Naive thymus-derived CD8-positive, alpha-beta T cell (primary cell): ENCODE results near the gene SLC17A2. TPM values are rescaled to one million over a fixed set of nuclear protein-coding genes. Genes with fewer than 3 reads are reported as not detected.

Experiments
- ATAC-seq, 2 donors: fragments of 150-1000 bp; cut with Tn5 transposase in 1 of 2; sonication (Bioruptor Pico), chemical (Tn5 transposase) in 1 of 2; 1 replicate in 1 of 2; 2 replicates in 1 of 2; pipeline ENCODE4 v1.10.0; 2021; ENCODE audit warnings: mild to moderate bottlenecking in 2 of 2, moderate library complexity in 2 of 2
- POLR2A ChIA-PET: fragments of 350-600 bp; sonication (Branson Sonifier 250); formaldehyde crosslinking; loops from one replicate; lab custom pipeline; 2021; ENCODE audit warnings: antibody characterized with exemption; lab: Charles Lee
- DNase-seq, 10 donors: peaks; one replicate each; pipeline versions ENCODE4 v3.0.0 to v3.0.0-alpha.2; 2020 to 2022
- H3K27ac Mint-ChIP-seq, 10 donors: one replicate each; pipeline ENCODE4 v1.8.0; 2020 to 2022; ENCODE audit warnings: mild to moderate bottlenecking in 10 of 10, mixed read lengths in 10 of 10, moderate library complexity in 4 of 10, inconsistent platforms in 1 of 10
- H3K27me3 Mint-ChIP-seq, 5 donors: one replicate each; pipeline ENCODE4 v1.8.0; 2021 to 2022; ENCODE audit warnings: mixed read lengths in 5 of 5
- H3K36me3 Mint-ChIP-seq, 3 donors: one replicate each; pipeline ENCODE4 v1.8.0; 2020 to 2022; ENCODE audit warnings: mixed read lengths in 3 of 3, mild to moderate bottlenecking in 2 of 3, inconsistent platforms in 1 of 3
- H3K4me1 Mint-ChIP-seq, 4 donors: one replicate each; pipeline ENCODE4 v1.8.0; 2021 to 2022; ENCODE audit warnings: mixed read lengths in 4 of 4
- H3K4me3 Mint-ChIP-seq, 10 donors: one replicate each; pipeline ENCODE4 v1.8.0; 2020 to 2022; ENCODE audit warnings: mild to moderate bottlenecking in 10 of 10, mixed read lengths in 10 of 10, moderate library complexity in 6 of 10, inconsistent platforms in 1 of 10
- H3K9me3 Mint-ChIP-seq, 9 donors: one replicate each; pipeline ENCODE4 v1.8.0; 2020 to 2022; ENCODE audit warnings: mixed read lengths in 9 of 9, mild to moderate bottlenecking in 3 of 9, inconsistent platforms in 1 of 9, moderate library complexity in 1 of 9
- polyA plus RNA-seq, 3 donors: library from polyadenylated mRNA; unstranded; fragments of 300-500 nt; fragmentation: Illumina TruSeq; gene quantifications; one replicate each; pipeline ENCODE4 v1.2.3, GENCODE V29; 2021
- total RNA-seq, 8 experiments: library from RNA in 2 of 8; stranded (reverse) in 2 of 8; gene quantifications; one replicate each; pipeline ENCODE4 v1.2.3 and lab custom pipeline; 2021 to 2026

Gene SLC17A2
- total and polyA plus RNA-seq, 5 experiments from 2014 or later: not detected

GRCh38 chr6:25962149-25963127 lies 31.9 kb upstream of the SLC17A2 start, which contains the start of gene TRIM38:
Gene TRIM38 (plus strand): TSS chr6:25962802. CDS start chr6:25966523, 3,721 bp downstream.
- Mint-ChIP-seq H3K36me3 (peaks cover 8 to 33% (median 15%) of the 10 kb centered on the region in 3 donors), H3K27me3 (no peaks in the 10 kb centered on the region)
- POLR2A ChIA-PET: interaction anchor here (1.0 to 2.7 kb wide), 6 partner anchors 30 to 1905 kb away, joined by 4 to 21 read pairs (median 6); a partner anchor contains a TSS

GRCh38 chr6:25961619-25962148 lies 31.2 kb upstream of the SLC17A2 start:
- POLR2A ChIA-PET: interaction anchor here (1.0 to 2.7 kb wide), 6 partner anchors 30 to 1906 kb away, joined by 4 to 21 read pairs (median 6); a partner anchor contains a TSS
- Mint-ChIP-seq H3K4me3 (peak overlapping the region; percentile 90 to 100 (median 98)), H3K9me3 (peaks cover 0 to 9% (median 2%) of the 10 kb centered on the region in 9 donors), H3K27me3 (no peaks in the 10 kb centered on the region), H3K36me3 (peaks cover 2 to 26% (median 8%) of the 10 kb centered on the region in 3 donors), H3K27ac (peak overlapping the region; percentile 98 to 100 (median 99)), H3K4me1 (peaks cover 36 to 82% (median 73%) of the 10 kb centered on the region in 4 donors)
- DNase-seq: peak in 1 of 10 donors; percentile 9
- no peak for ATAC-seq

More at GRCh38 chr6:25962149-25963127, 31.9 kb upstream of the SLC17A2 start, which contains the start of gene TRIM38:
- Mint-ChIP-seq H3K4me3 (peak within 1 kb of the TSS; percentile 90 to 100 (median 98)), H3K4me1 (peaks cover 40 to 90% (median 80%) of the 10 kb centered on the region in 4 donors), H3K9me3 (peaks cover 0 to 9% (median 2%) of the 10 kb centered on the region in 9 donors), H3K27ac (peak within 1 kb of the TSS; percentile 98 to 100 (median 99))
- DNase-seq (peak; percentile 34 to 88 (median 75)), ATAC-seq (peak; percentile 89 to 90)

- peaks cover 0 to 9% (median 2%) of the 10 kb centered on the region in 9 donors for H3K9me3 Mint-ChIP-seq
Observed at GRCh38 chr6:25960734-25961133, 30.2 kb upstream of the SLC17A2 start.

GRCh38 chr6:25959890-25960536 lies 29.5 kb upstream of the SLC17A2 start:
- POLR2A ChIA-PET: interaction anchor here (1.1 kb wide), 2 partner anchors 31 to 60 kb away, joined by 3 to 4 read pairs; a partner anchor contains a TSS
- peaks cover 0 to 9% (median 2%) of the 10 kb centered on the region in 9 donors for H3K9me3 Mint-ChIP-seq

More at GRCh38 chr6:25960734-25961133, 30.2 kb upstream of the SLC17A2 start:
- peak overlapping the region in 8 of 10 donors; percentile 33 to 100 (median 90) for H3K27ac Mint-ChIP-seq
- peaks cover 32 to 73% (median 64%) of the 10 kb centered on the region in 4 donors for H3K4me1 Mint-ChIP-seq
- H3K27me3 Mint-ChIP-seq: no peaks in the 10 kb centered on the region
- peaks cover 0 to 17% (median 2%) of the 10 kb centered on the region in 3 donors for H3K36me3 Mint-ChIP-seq
- ATAC-seq (no peak), DNase-seq (no peak)
- H3K4me3 Mint-ChIP-seq: peak overlapping the region in 2 of 10 donors; percentile 18 to 41
- POLR2A ChIA-PET: interaction anchor here (1.1 kb wide), 1 partner anchor 59 kb away, joined by 3 read pairs; a partner anchor contains a TSS

GRCh38 chr6:25958700-25959162 lies 28.2 kb upstream of the SLC17A2 start:
- no peak for ATAC-seq
- peaks cover 0 to 9% (median 2%) of the 10 kb centered on the region in 9 donors for H3K9me3 Mint-ChIP-seq
- H3K27ac Mint-ChIP-seq: peak overlapping the region in 8 of 10 donors; percentile 17 to 100 (median 75)
- H3K4me3 Mint-ChIP-seq: peak overlapping the region in 9 of 10 donors; percentile 8 to 75 (median 59)
- POLR2A ChIA-PET: interaction anchor here (1.4 kb wide), 1 partner anchor 25 kb away, joined by 3 read pairs; no protein-coding TSS in a partner anchor
- no peak for DNase-seq
- H3K27me3 Mint-ChIP-seq: no peaks in the 10 kb centered on the region
- H3K4me1 Mint-ChIP-seq: peaks cover 26 to 54% (median 49%) of the 10 kb centered on the region in 4 donors
- H3K36me3 Mint-ChIP-seq: peaks cover 0 to 2% (median 0%) of the 10 kb centered on the region in 3 donors

More at GRCh38 chr6:25959890-25960536, 29.5 kb upstream of the SLC17A2 start:
- DNase-seq (no peak), ATAC-seq (no peak)
- no peaks in the 10 kb centered on the region for H3K27me3 Mint-ChIP-seq
- H3K4me3 Mint-ChIP-seq: peak overlapping the region in 4 of 10 donors; percentile 33 to 51 (median 38)
- H3K4me1 Mint-ChIP-seq: peaks cover 32 to 66% (median 61%) of the 10 kb centered on the region in 4 donors
- H3K27ac Mint-ChIP-seq: peak overlapping the region in 9 of 10 donors; percentile 12 to 100 (median 68)
- peaks cover 0 to 11% (median 2%) of the 10 kb centered on the region in 3 donors for H3K36me3 Mint-ChIP-seq

- no peak overlapping the region for H3K4me3 Mint-ChIP-seq
- peaks cover 12 to 33% (median 31%) of the 10 kb centered on the region in 4 donors for H3K4me1 Mint-ChIP-seq
- H3K9me3 Mint-ChIP-seq: peaks cover 0 to 9% (median 2%) of the 10 kb centered on the region in 9 donors
- H3K27ac Mint-ChIP-seq: no peak overlapping the region
- DNase-seq: no peak
- ATAC-seq: no peak
- no peaks in the 10 kb centered on the region for H3K36me3 Mint-ChIP-seq
- H3K27me3 Mint-ChIP-seq: peaks cover 0 to 4% (median 0%) of the 10 kb centered on the region in 5 donors
- POLR2A ChIA-PET: interaction anchor here (0.6 kb wide), 1 partner anchor 31 kb away, joined by 3 read pairs; no protein-coding TSS in a partner anchor
Observed at GRCh38 chr6:25956226-25956625, 25.7 kb upstream of the SLC17A2 start.

- H3K4me1 Mint-ChIP-seq: peaks cover 7 to 18% (median 18%) of the 10 kb centered on the region in 4 donors
- no peak overlapping the region for H3K4me3 Mint-ChIP-seq
- H3K36me3 Mint-ChIP-seq: peaks cover 0 to 5% (median 4%) of the 10 kb centered on the region in 3 donors
- H3K9me3 Mint-ChIP-seq: peaks cover 0 to 9% (median 3%) of the 10 kb centered on the region in 9 donors
- H3K27ac Mint-ChIP-seq: no peak overlapping the region
- DNase-seq (no peak), ATAC-seq (no peak)
- POLR2A ChIA-PET: interaction anchor here (0.7 kb wide), 1 partner anchor 17 kb away, joined by 4 read pairs; no protein-coding TSS in a partner anchor
- peaks cover 0 to 4% (median 0%) of the 10 kb centered on the region in 5 donors for H3K27me3 Mint-ChIP-seq
Observed at GRCh38 chr6:25954756-25955155, 24.3 kb upstream of the SLC17A2 start.

- peaks cover 0 to 5% (median 4%) of the 10 kb centered on the region in 3 donors for H3K36me3 Mint-ChIP-seq
Observed at GRCh38 chr6:25953733-25954132, 23.2 kb upstream of the SLC17A2 start.

GRCh38 chr6:25952535-25952934 lies 22.0 kb upstream of the SLC17A2 start:
- Mint-ChIP-seq H3K36me3 (peaks cover 0 to 5% (median 4%) of the 10 kb centered on the region in 3 donors), H3K9me3 (peaks cover 0 to 10% (median 3%) of the 10 kb centered on the region in 9 donors), H3K4me3 (no peak overlapping the region), H3K27me3 (peaks cover 0 to 4% (median 0%) of the 10 kb centered on the region in 5 donors), H3K27ac (no peak overlapping the region), H3K4me1 (no peaks in the 10 kb centered on the region)
- POLR2A ChIA-PET: no interaction called here
- DNase-seq: no peak
- ATAC-seq: no peak

More at GRCh38 chr6:25953733-25954132, 23.2 kb upstream of the SLC17A2 start:
- Mint-ChIP-seq H3K27me3 (peaks cover 0 to 4% (median 0%) of the 10 kb centered on the region in 5 donors), H3K27ac (no peak overlapping the region), H3K4me1 (peaks cover 0 to 8% (median 7%) of the 10 kb centered on the region in 4 donors), H3K9me3 (peaks cover 0 to 10% (median 3%) of the 10 kb centered on the region in 9 donors), H3K4me3 (no peak overlapping the region)
- DNase-seq (no peak), ATAC-seq (no peak)
- POLR2A ChIA-PET: no interaction called here

- Mint-ChIP-seq H3K4me1 (peaks cover 2 to 5% (median 3%) of the 10 kb centered on the region in 4 donors), H3K9me3 (peaks cover 0 to 10% (median 3%) of the 10 kb centered on the region in 9 donors), H3K4me3 (no peak overlapping the region), H3K27me3 (peaks cover 0 to 4% (median 0%) of the 10 kb centered on the region in 5 donors), H3K36me3 (peaks cover 0 to 5% (median 4%) of the 10 kb centered on the region in 3 donors), H3K27ac (no peak overlapping the region)
- no peak for DNase-seq
- POLR2A ChIA-PET: no interaction called here
- ATAC-seq: no peak
Observed at GRCh38 chr6:25951296-25952032, 21.0 kb upstream of the SLC17A2 start.
